GM20000 (cell line): ENCODE measurements around the gene VWA3B.
A peak's percentile ranks its signal among the peaks of the same experiment; 100 is the strongest.

Source experiments
- DNase-seq: peaks from one replicate; pipeline ENCODE4 v3.0.0; 2012; ENCODE audit warnings: low spot score
- CTCF ChIP-seq: IDR thresholded peaks from 2 replicates; pipeline ENCODE4 v1.5.1; 2012; ENCODE audit warnings: mild to moderate bottlenecking, control low read depth; ENCODE audit errors: extremely low read depth, missing control alignments

The VWA3B gene, protein sequence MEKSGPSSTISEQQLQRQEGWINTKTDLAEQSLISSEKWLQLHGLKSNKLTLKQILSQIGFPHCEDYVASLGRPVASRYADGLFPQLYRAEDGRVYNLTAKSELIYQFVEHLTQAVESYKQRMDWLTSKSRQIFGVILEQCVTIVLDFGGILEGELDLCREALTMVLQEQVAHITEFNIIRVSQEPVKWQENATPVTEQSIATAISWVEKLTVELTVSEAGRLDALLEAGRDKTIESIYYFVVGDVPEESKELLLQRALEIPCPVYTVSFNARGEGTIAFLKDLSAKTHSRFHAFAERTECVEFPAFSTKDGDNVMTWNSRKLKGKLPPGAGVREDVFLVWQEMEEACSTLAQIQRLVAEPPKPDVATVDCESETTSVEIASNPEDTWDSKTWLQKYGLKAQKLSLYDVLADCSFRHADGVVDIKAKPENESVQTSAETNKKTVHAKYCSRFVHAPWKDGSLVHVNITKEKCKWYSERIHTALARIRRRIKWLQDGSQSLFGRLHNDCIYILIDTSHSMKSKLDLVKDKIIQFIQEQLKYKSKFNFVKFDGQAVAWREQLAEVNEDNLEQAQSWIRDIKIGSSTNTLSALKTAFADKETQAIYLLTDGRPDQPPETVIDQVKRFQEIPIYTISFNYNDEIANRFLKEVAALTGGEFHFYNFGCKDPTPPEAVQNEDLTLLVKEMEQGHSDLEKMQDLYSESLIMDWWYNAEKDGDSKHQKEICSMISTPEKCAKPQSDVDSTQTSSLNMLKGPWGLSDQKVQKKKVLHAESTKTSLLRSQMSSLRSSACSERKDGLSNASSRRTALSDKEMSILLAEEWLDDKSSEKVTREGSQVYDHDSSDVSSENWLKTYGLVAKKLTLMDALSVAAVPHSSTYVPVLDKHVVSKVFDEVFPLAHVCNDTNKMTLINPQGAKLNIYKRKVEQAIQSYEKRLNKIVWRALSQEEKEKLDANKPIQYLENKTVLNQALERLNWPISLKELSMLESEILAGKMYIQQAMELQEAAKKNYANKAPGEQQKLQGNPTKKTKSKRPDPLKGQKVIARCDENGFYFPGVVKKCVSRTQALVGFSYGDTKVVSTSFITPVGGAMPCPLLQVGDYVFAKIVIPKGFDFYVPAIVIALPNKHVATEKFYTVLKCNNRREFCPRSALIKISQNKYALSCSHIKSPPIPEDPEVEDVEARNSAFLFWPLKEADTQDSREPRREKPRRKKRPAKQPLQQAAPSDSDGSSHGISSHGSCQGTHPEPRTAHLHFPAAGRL (N-terminal part only)

DNA sequence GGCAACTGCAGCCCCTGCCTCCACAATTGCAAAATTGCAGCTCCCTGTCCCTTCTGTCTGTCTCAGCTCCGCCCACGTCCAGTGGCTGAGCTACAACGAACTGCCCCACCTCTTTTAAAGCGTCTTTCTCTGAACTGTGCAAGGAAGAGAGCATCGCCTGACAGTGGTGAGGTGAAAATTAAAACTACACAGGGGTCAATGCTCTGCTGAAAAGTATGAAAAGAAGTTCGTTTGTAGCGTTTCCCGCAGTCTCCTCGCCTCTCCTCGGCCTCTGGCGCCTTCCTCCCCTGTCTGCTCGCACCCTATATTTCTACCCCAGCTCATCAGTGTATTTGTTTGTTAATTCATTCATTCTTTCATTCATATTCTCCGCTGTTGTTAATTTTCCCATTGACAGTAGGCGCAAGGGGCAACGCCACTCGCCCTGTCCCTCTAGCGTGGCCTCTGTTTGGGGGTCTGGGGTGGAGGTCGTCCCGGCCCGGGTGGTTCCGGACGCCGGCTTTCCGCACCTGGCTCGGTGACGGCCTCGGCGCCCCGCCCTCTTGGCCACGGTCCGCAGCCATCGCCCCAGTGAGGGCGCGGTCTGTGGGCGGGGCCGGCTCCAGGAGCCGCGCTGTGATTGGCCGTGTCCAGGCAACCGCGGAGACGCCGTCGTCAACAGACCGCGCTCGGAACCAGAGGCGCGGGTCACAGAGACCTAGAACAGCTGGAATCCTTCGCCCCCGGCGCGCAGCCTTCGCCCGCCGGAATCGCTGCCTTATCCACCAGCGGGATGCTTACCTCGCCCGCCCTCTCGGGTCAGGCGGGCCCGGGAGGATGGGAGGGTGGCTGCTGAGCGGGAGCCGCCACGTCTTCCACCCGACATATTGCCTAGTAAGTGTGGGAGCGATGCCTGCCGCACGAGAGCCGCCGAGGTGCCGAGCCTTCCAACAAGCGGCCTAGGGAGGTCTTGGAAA is at the start of gene VWA3B:
VWA3B (plus strand) TSS at position 677 of the 956 bp plus-strand sequence. CDS start 5,926 bp downstream, outside the sequence.
- DNase-seq = peak; percentile 87
- TF ChIP-seq CTCF = no peak

GRCh38 chr2:98037206-98037605 is 49.8 kb upstream of the VWA3B start:
- no peak for TF ChIP-seq CTCF
- no peak for DNase-seq

DNA sequence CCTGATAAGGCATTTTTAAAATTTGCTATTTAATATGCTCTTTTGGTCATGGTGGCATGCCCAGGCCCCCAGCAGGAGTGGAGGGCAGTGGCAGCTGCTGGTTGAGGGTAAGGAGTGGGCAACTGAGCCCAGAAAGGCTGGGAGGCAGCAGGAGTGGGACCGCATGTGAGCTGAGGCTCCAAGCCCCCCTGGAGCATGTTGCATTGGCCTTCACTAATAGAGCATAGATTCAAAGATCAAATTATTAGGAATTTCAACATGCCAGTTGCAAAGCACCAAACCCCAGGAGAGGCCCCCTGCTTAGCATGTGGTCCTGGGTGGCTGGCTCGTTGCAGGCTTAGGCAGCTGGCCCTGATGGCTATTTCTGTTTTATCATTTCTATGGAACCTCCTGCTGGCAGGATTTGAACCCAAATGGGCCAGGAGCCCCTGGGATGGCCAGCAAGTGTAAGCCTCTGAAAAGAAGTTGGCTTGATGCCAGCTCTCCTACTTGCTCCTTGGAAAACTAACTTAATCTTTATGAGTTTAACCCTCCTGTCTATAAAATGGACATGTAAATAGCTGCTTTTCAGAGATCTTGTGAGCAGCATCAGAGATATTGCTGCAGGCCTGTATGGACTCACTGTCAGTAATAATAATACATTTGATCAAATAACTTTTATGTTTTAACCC is 49.2 kb upstream of the VWA3B start:
- no peak for TF ChIP-seq CTCF
- no peak for DNase-seq

- TF ChIP-seq CTCF = no peak
- no peak for DNase-seq
Observed at GRCh38 chr2:98039085-98039756, 47.7 kb upstream of the VWA3B start.

GRCh38 chr2:98040331-98040939 is 46.5 kb upstream of the VWA3B start:
- TF ChIP-seq CTCF = no peak
- DNase-seq = no peak
